ENCODE data around the gene PHGDH. TPM values are rescaled to one million over a fixed set of nuclear protein-coding genes. Genes with fewer than 3 reads are reported as not detected.

Gene PHGDH
- total RNA-seq, 1 donor from 2014 or later: 163 TPM

DNA sequence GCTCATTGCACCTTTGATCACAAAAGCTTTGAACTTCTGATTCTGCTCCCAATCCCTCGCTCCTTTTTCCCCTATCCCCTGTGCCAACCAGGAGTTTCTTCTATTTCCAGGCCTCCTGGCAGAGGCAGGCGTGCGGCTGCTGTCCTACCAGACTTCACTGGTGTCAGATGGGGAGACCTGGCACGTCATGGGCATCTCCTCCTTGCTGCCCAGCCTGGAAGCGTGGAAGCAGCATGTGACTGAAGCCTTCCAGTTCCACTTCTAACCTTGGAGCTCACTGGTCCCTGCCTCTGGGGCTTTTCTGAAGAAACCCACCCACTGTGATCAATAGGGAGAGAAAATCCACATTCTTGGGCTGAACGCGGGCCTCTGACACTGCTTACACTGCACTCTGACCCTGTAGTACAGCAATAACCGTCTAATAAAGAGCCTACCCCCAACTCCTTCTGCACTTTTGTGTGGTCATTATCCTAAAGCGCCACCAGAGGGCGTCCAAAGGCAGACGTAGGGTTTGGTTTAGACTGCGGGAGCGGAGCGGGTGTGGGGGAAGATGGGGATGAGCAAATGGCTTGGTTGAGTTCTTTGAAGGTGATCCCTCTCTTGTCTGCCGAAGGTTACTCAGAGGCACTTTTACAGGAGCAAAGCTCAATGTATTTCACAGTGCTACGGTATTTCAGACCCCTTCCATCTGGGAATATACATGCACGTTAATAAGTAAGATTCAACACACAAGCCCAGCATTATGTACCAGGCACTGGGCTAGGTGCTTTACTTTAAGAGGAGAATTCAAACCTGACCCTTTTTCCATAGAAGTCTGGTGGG, 32.3 kb downstream of the PHGDH start:
- DNase-seq (ENCODE audit: low read depth): no peak
- no peak overlapping the region for H3K4me3 ChIP-seq (ENCODE audit: low read depth, low read length)
- TF ChIP-seq, protein P1, sequence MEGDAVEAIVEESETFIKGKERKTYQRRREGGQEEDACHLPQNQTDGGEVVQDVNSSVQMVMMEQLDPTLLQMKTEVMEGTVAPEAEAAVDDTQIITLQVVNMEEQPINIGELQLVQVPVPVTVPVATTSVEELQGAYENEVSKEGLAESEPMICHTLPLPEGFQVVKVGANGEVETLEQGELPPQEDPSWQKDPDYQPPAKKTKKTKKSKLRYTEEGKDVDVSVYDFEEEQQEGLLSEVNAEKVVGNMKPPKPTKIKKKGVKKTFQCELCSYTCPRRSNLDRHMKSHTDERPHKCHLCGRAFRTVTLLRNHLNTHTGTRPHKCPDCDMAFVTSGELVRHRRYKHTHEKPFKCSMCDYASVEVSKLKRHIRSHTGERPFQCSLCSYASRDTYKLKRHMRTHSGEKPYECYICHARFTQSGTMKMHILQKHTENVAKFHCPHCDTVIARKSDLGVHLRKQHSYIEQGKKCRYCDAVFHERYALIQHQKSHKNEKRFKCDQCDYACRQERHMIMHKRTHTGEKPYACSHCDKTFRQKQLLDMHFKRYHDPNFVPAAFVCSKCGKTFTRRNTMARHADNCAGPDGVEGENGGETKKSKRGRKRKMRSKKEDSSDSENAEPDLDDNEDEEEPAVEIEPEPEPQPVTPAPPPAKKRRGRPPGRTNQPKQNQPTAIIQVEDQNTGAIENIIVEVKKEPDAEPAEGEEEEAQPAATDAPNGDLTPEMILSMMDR (IDR thresholded peaks at IDR 0.05; ENCODE audit: insufficient read depth, low read length, poor library complexity, severe bottlenecking): peak; percentile 88
- peaks cover 1% of the 10 kb centered on the region for H3K36me3 ChIP-seq (ENCODE audit: control insufficient read depth, insufficient read depth, low read length)
- H3K27me3 ChIP-seq (ENCODE audit: control insufficient read depth, insufficient read depth, low read length): no peaks in the 10 kb centered on the region

DNA sequence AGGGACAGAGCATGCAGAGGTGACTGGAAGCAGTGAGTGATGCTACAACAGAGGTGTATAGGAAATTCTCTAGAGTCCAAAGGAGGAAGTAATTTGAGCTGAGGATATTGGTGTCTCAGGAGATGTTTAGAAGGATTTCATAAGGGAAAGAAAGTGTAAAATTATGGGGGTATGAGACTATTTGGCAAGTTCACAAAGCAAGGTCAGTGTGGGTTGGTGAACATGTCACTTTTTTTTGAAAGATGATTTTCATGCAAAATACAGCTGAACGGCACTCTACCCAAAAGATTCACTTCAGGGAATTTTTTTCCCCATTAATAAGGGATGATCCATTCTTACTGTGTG, 32.8 kb downstream of the PHGDH start:
- peaks cover 1% of the 10 kb centered on the region for H3K36me3 ChIP-seq (ENCODE audit: control insufficient read depth, insufficient read depth, low read length)
- TF ChIP-seq, protein P1 (IDR thresholded peaks at IDR 0.05; ENCODE audit: insufficient read depth, low read length, poor library complexity, severe bottlenecking): no peak
- no peak overlapping the region for H3K4me3 ChIP-seq (ENCODE audit: low read depth, low read length)
- H3K27me3 ChIP-seq (ENCODE audit: control insufficient read depth, insufficient read depth, low read length): peaks cover 3% of the 10 kb centered on the region
- DNase-seq (ENCODE audit: low read depth): no peak

DNA sequence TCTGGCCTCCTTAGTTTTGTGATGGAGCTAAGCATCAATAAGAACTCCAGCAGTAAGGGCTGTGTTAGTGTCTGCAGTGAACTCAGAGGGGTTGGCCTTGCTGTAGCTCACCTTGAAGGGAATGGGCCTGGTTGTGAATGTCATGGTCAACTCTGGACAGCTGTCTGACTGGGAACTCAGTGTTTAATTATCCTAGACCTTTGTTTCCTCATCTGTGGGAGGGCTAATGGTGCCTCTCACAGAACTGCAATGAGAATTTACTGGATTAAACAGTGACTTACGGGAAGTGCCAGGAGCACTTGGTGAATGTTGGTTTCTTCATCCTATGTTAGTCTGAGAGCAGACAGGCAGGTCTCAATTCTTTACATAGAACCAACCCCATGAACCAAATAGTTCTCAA, 33.3 kb downstream of the PHGDH start:
- H3K27me3 ChIP-seq (ENCODE audit: control insufficient read depth, insufficient read depth, low read length): peaks cover 3% of the 10 kb centered on the region
- no peak overlapping the region for H3K4me3 ChIP-seq (ENCODE audit: low read depth, low read length)
- DNase-seq (ENCODE audit: low read depth): no peak
- TF ChIP-seq, protein P1 (IDR thresholded peaks at IDR 0.05; ENCODE audit: insufficient read depth, low read length, poor library complexity, severe bottlenecking): no peak
- peaks cover 1% of the 10 kb centered on the region for H3K36me3 ChIP-seq (ENCODE audit: control insufficient read depth, insufficient read depth, low read length)

DNA sequence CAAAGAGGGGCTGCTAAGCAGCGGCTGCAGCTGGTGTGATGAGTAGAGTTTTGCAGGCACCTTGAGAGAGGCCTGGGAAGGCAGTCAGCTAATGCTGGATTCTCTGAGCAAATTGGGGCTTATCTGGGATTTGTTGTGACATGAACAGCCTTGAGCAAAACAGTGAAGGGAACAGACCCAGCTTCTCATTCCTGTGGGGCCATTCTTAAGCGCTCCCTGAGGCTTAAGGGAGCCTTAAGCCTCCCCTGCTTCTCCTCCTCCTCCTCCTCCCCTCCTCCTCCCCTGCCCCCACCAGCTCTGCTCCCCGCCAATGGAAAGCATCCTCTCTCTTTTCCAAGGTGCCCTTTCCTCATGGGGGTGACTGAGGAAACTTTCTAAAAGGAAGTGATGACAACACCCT, 35.7 kb downstream of the PHGDH start:
- TF ChIP-seq, protein P1 (IDR thresholded peaks at IDR 0.05; ENCODE audit: insufficient read depth, low read length, poor library complexity, severe bottlenecking): no peak
- H3K27me3 ChIP-seq (ENCODE audit: control insufficient read depth, insufficient read depth, low read length): peaks cover 3% of the 10 kb centered on the region
- DNase-seq (ENCODE audit: low read depth): no peak
- no peak overlapping the region for H3K4me3 ChIP-seq (ENCODE audit: low read depth, low read length)
- peaks cover 1% of the 10 kb centered on the region for H3K36me3 ChIP-seq (ENCODE audit: control insufficient read depth, insufficient read depth, low read length)

DNA sequence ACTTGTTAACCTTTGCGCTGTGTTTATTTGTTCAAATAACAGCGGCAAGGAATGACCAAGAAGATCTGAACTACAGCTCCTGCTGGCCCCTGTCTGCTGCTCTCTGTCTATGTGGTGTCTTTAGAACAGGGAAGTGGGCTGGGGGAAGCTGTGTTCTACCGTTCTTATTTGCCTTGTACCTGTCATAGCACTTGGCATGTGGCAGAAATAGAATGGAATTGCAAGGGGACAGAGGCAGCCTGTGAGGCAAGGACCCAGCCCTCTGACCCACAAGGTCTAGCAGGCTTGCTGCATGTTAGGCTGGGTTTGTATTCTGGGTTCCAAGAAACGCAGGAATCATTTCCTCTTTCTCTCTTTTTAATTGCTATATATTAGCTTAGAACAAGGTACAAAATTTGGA, 36.3 kb downstream of the PHGDH start:
- no peak for DNase-seq (ENCODE audit: low read depth)
- Histone ChIP-seq H3K36me3 (ENCODE audit: control insufficient read depth, insufficient read depth, low read length) (peaks cover 1% of the 10 kb centered on the region), H3K4me3 (ENCODE audit: low read depth, low read length) (no peak overlapping the region), H3K27me3 (ENCODE audit: control insufficient read depth, insufficient read depth, low read length) (peaks cover 3% of the 10 kb centered on the region)
- TF ChIP-seq, protein P1 (IDR thresholded peaks at IDR 0.05; ENCODE audit: insufficient read depth, low read length, poor library complexity, severe bottlenecking): no peak

DNA sequence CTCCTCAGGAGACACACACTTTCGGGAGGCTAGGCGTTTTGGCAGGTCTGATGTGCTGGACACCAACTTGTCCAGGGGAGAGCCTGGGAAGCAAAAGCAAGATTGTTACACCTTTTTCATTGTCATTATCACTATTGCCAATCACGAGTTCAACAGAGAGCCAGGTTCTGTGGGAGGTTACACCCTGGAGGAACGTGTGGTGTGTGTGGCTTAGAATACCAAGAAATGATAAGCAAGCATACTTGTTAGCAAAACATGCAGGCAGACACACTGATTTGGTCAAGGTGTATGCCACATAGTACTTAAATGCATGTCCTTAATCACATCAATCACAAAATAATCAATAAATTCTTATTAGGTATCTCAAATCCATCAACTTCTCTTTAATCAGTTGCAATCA, 40.9 kb downstream of the PHGDH start:
- Histone ChIP-seq H3K27me3 (ENCODE audit: control insufficient read depth, insufficient read depth, low read length) (peaks cover 3% of the 10 kb centered on the region), H3K36me3 (ENCODE audit: control insufficient read depth, insufficient read depth, low read length) (no peaks in the 10 kb centered on the region), H3K4me3 (ENCODE audit: low read depth, low read length) (no peak overlapping the region)
- TF ChIP-seq, protein P1 (IDR thresholded peaks at IDR 0.05; ENCODE audit: insufficient read depth, low read length, poor library complexity, severe bottlenecking): no peak
- DNase-seq (ENCODE audit: low read depth): no peak
